MCF 10A (cell line): ENCODE measurements around the gene SEPTIN12. TPM values are rescaled to one million over a fixed set of nuclear protein-coding genes. Genes with fewer than 3 reads are reported as not detected.
A peak's percentile ranks its signal among the peaks of the same experiment; 100 is the strongest.

Experiments
- BruUV-seq: library from RNA; stranded (reverse); fragments of 400-500 nt; replicated peaks from 2 replicates; lab custom pipeline; 2021; lab: Mats Ljungman, UMichigan
- CTCF ChIA-PET: fragments of 300-600 bp; sonication (Branson Sonifier 250); formaldehyde crosslinking; extraction: SDS; loops from one replicate; lab custom pipeline; 2021; ENCODE audit warnings: antibody characterized with exemption, inconsistent platforms; lab: Yijun Ruan, JAX
- POLR2A ChIA-PET: fragments of 300-600, 350-650 bp; sonication (Branson Sonifier 250); formaldehyde crosslinking; extraction: SDS; loops from one replicate; lab custom pipeline; 2020; ENCODE audit warnings: antibody characterized with exemption, inconsistent platforms; lab: Yijun Ruan, JAX
- DNase-seq: peaks from one replicate; pipeline ENCODE4 v3.0.0-alpha.2; 2018; ENCODE audit not compliant: unreplicated experiment
- H3K27ac Mint-ChIP-seq: one replicate; pipeline ENCODE4 v1.8.0; 2022; ENCODE audit warnings: mild to moderate bottlenecking, low read depth, mixed read lengths; ENCODE audit not compliant: unreplicated experiment
- H3K27me3 Mint-ChIP-seq: one replicate; pipeline ENCODE4 v1.8.0; 2022; ENCODE audit warnings: mixed read lengths; ENCODE audit not compliant: insufficient read depth, unreplicated experiment
- H3K36me3 Mint-ChIP-seq: one replicate; pipeline ENCODE4 v1.8.0; 2022; ENCODE audit warnings: mild to moderate bottlenecking, moderate library complexity, mixed read lengths; ENCODE audit not compliant: insufficient read depth, unreplicated experiment
- H3K4me1 Mint-ChIP-seq: one replicate; pipeline ENCODE4 v1.8.0; 2022; ENCODE audit warnings: mixed read lengths; ENCODE audit not compliant: insufficient read depth, unreplicated experiment
- H3K4me3 Mint-ChIP-seq: one replicate; pipeline ENCODE4 v1.8.0; 2022; ENCODE audit warnings: mild to moderate bottlenecking, moderate library complexity, mixed read lengths; ENCODE audit not compliant: unreplicated experiment
- H3K9me3 Mint-ChIP-seq: one replicate; pipeline ENCODE4 v1.8.0; 2022; ENCODE audit warnings: mixed read lengths; ENCODE audit not compliant: unreplicated experiment
- intact Hi-C: fragments of 100-400 bp; cut with micrococcal nuclease; formaldehyde crosslinking; loops from 2 replicates; pipeline ENCODE4 v1.14.1; 2022
- total RNA-seq: library from RNA; stranded (reverse); gene quantifications from 2 replicates; pipeline ENCODE4 v1.2.3, GENCODE V29; 2022
- TF ChIP-seq, protein P1 (sequence below): fragments of 200-600 bp; IDR thresholded peaks from one replicate; pipeline ENCODE4 v1.8.0; 2022; ENCODE audit warnings: antibody characterized with exemption, mild to moderate bottlenecking; ENCODE audit not compliant: unreplicated experiment

Gene SEPTIN12
- total RNA-seq, 1 experiment from 2014 or later = not detected

DNA sequence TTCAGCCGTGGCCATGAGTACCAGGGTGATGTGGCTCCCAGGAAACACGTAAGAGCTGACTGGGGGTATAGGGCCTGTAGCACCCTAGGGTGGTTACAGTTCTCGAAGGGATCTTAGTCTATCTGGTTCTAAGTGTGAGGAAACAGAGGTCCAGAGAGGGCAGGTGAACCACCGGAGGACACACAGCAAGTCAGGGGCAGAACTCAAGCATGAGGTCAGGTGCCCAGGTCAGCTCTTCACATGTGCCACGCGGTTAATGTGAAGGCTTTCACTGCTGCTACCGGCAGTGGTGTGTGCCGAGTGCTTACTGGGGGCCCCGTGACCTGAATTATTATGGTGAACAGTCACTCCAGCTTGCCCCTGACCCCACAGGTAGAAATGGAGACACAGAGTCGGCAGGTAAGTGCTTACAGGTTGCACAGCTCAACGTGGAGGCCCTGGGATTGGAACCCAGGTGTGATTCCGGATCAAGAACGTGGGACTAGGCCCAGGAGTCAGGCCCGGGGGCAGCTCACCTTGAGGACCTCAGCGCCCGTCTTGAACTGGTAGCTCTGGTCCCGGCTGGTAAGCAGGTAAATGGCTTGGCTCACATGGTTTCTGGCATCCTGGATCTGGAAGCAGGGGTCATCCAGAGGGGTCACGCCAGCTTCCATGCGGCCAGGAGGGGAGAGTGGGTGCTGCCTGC lies 11.2 kb upstream of the SEPTIN12 start:
- TF ChIP-seq, protein P1, sequence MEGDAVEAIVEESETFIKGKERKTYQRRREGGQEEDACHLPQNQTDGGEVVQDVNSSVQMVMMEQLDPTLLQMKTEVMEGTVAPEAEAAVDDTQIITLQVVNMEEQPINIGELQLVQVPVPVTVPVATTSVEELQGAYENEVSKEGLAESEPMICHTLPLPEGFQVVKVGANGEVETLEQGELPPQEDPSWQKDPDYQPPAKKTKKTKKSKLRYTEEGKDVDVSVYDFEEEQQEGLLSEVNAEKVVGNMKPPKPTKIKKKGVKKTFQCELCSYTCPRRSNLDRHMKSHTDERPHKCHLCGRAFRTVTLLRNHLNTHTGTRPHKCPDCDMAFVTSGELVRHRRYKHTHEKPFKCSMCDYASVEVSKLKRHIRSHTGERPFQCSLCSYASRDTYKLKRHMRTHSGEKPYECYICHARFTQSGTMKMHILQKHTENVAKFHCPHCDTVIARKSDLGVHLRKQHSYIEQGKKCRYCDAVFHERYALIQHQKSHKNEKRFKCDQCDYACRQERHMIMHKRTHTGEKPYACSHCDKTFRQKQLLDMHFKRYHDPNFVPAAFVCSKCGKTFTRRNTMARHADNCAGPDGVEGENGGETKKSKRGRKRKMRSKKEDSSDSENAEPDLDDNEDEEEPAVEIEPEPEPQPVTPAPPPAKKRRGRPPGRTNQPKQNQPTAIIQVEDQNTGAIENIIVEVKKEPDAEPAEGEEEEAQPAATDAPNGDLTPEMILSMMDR = no peak
- CTCF ChIA-PET = interaction anchor here (1.0 to 1.3 kb wide), 2 partner anchors 12 to 156 kb away, joined by 5 read pairs; no protein-coding TSS in a partner anchor
- no peak overlapping the region for H3K4me3 Mint-ChIP-seq
- BruUV-seq = no TSS peak
- H3K27me3 Mint-ChIP-seq = no peaks in the 10 kb centered on the region
- peaks cover 6% of the 10 kb centered on the region for H3K4me1 Mint-ChIP-seq
- POLR2A ChIA-PET = interaction anchor here (0.6 to 2.0 kb wide), 2 partner anchors 39 to 65 kb away, joined by 3 to 8 read pairs; partner anchors contain the start of genes ANKS3 and DNAAF8
- H3K9me3 Mint-ChIP-seq = no peaks in the 10 kb centered on the region
- no peaks in the 10 kb centered on the region for H3K36me3 Mint-ChIP-seq
- intact Hi-C loops = no loop called here
- no peak for DNase-seq
- H3K27ac Mint-ChIP-seq = no peak overlapping the region

DNA sequence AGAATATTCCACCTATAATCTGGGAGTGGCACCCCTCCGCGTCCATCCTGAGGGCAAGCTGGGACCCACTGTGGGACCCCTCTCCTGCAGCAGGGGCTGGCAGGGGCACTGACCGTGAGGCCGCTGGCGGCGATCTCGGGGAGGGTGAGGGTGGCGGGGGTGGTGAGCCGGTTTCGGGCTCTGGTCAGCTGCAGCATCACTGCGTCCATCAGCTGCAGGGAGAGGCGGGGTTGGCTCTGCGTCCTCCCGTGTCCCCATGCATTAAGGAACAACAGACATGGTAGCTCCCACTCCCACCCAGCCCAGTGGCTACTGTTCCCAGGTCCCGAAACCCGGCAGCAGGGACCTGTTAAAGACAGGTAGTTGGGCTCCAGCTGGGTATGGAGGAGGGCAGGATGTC lies 10.3 kb upstream of the SEPTIN12 start:
- Mint-ChIP-seq H3K9me3 (no peaks in the 10 kb centered on the region), H3K4me3 (no peak overlapping the region), H3K27me3 (no peaks in the 10 kb centered on the region), H3K27ac (no peak overlapping the region), H3K4me1 (peaks cover 6% of the 10 kb centered on the region), H3K36me3 (no peaks in the 10 kb centered on the region)
- ChIA-PET CTCF (no interaction called here), POLR2A (interaction anchor here (0.6 kb wide), 1 partner anchor 67 kb away, joined by 4 read pairs; no protein-coding TSS in a partner anchor)
- DNase-seq = no peak
- TF ChIP-seq, protein P1 = no peak
- no TSS peak for BruUV-seq
- intact Hi-C loops = no loop called here

DNA sequence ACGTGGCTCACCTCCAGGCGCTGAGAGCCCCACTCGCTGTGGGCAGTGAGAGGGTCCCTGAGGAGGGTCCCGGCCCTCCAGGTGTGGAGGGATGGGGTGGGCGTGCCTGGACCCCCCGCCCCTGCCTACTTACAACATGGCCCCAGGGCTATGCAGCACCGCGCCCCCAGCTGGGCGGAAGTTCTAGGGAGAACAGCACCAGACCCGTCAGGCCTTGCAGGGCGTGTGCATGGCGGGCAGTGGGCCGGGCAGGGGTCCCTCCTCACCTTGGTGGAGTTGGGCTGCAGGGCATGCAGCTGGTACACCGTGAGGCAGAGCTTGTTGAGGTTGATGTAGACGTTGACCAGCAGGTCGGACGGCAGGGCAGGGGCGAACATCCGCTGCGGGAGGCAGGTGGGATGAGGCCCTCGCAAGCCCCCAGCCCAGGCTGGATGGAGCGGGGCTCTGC lies 9.7 kb upstream of the SEPTIN12 start:
- Mint-ChIP-seq H3K4me3 (no peak overlapping the region), H3K9me3 (no peaks in the 10 kb centered on the region), H3K27ac (peak overlapping the region; percentile 35), H3K27me3 (no peaks in the 10 kb centered on the region), H3K4me1 (peaks cover 6% of the 10 kb centered on the region), H3K36me3 (no peaks in the 10 kb centered on the region)
- BruUV-seq = no TSS peak
- intact Hi-C loops = no loop called here
- CTCF ChIA-PET = interaction anchor here (0.6 to 0.7 kb wide), 2 partner anchors 9 to 997 kb away, joined by 3 read pairs; no protein-coding TSS in a partner anchor
- DNase-seq = no peak
- TF ChIP-seq, protein P1 = no peak
- POLR2A ChIA-PET = interaction anchor here (1.5 kb wide), 1 partner anchor 30 kb away, joined by 4 read pairs; no protein-coding TSS in a partner anchor
